DND-41 (cell line): Measurements from ENCODE around the gene SLC13A5.

Source experiments
- CTCF ChIP-seq: IDR thresholded peaks from 2 replicates; pipeline ENCODE4 v1.5.1; 2012; ENCODE audit warnings: borderline replicate concordance, low read length, moderate library complexity, mild to moderate bottlenecking; ENCODE audit not compliant: poor library complexity, severe bottlenecking; ENCODE audit errors: extremely low read depth
- EZH2 ChIP-seq: IDR thresholded peaks from 3 replicates; pipeline ENCODE4 v1.6.1; 2012; ENCODE audit warnings: borderline replicate concordance, low read depth, mild to moderate bottlenecking, moderate library complexity, low read length, inconsistent platforms; ENCODE audit not compliant: severe bottlenecking

- no peak for TF ChIP-seq CTCF
- TF ChIP-seq EZH2 = no peak
Observed at GRCh38 chr17:6683081-6683684, 30.0 kb downstream of the SLC13A5 start.
